Skin of body (tissue), 2 donors: Measurements from ENCODE around the gene GPSM1. TPM values are rescaled to one million over a fixed set of nuclear protein-coding genes. Genes with fewer than 3 reads are reported as not detected.
A peak's percentile ranks its signal among the peaks of the same experiment; 100 is the strongest.

Experiments
- DNase-seq: peaks from one replicate; lab custom pipeline; 2025; lab: John Stamatoyannopoulos, UW
- total RNA-seq: library from RNA; depleted of rRNA; stranded (reverse); fragments of >200 nt; gene quantifications from one replicate; pipeline ENCODE4 v1.2.3, GENCODE V29; 2014

GPSM1 gene
- total RNA-seq, result 18.6 TPM

GRCh38 chr9:136327304-136327974 is at the start of gene GPSM1:
Gene GPSM1, plus strand, starts transcription at chr9:136327539. Its CDS starts 157 bp downstream, at chr9:136327696.
- peak; percentile 35 for DNase-seq

- no peak for DNase-seq
Measured at GRCh38 chr9:136277746-136278145, 49.6 kb upstream of the GPSM1 start.

GRCh38 chr9:136278221-136278620 is 49.1 kb upstream of the GPSM1 start:
- DNase-seq, result no peak

- no peak for DNase-seq
Measured at GRCh38 chr9:136278894-136279293, 48.4 kb upstream of the GPSM1 start.

GRCh38 chr9:136279471-136279870 is 47.9 kb upstream of the GPSM1 start:
- DNase-seq, result no peak

GRCh38 chr9:136280535-136281315 is 46.6 kb upstream of the GPSM1 start:
- no peak for DNase-seq

- no peak for DNase-seq
Measured at GRCh38 chr9:136281421-136282271, 45.7 kb upstream of the GPSM1 start.

GRCh38 chr9:136282272-136282861 is 45.0 kb upstream of the GPSM1 start:
- DNase-seq, result no peak

GRCh38 chr9:136283291-136284235 is 43.8 kb upstream of the GPSM1 start:
- peak; percentile 18 for DNase-seq

- no peak for DNase-seq
Measured at GRCh38 chr9:136284311-136284710, 43.0 kb upstream of the GPSM1 start.

- no peak for DNase-seq
Measured at GRCh38 chr9:136284951-136285350, 42.4 kb upstream of the GPSM1 start.

GRCh38 chr9:136285501-136286358 is 41.6 kb upstream of the GPSM1 start:
- DNase-seq, result no peak

GRCh38 chr9:136286359-136286986 is 40.9 kb upstream of the GPSM1 start:
- no peak for DNase-seq

GRCh38 chr9:136286987-136287379 is 40.4 kb upstream of the GPSM1 start:
- no peak for DNase-seq

- no peak for DNase-seq
Measured at GRCh38 chr9:136287960-136288753, 39.2 kb upstream of the GPSM1 start.

- no peak for DNase-seq
Measured at GRCh38 chr9:136289651-136290507, 37.5 kb upstream of the GPSM1 start.

- DNase-seq, result no peak
Measured at GRCh38 chr9:136290508-136291000, 36.8 kb upstream of the GPSM1 start.
